PFSK-1 (cell line): Measurements from ENCODE around the gene HPD.

Source experiments
- FOXP2 ChIP-seq: optimal IDR thresholded peaks from 2 replicates; pipeline ENCODE3; 2011; ENCODE audit warnings: borderline replicate concordance, control low read depth, inconsistent platforms; ENCODE audit not compliant: insufficient read depth; ENCODE audit errors: extremely low read length, extremely low read depth
- POLR2AphosphoS5 ChIP-seq: IDR thresholded peaks from 2 replicates; pipeline ENCODE4 v1.6.1; 2012; ENCODE audit warnings: low read depth, mild to moderate bottlenecking, control low read depth, low read length, moderate library complexity
- REST ChIP-seq, 2 experiments: IDR thresholded peaks; 2 replicates each; pipeline versions ENCODE4 v1.6.1 to v1.8.0; 2011 to 2012; ENCODE audit warnings: low read depth in 2 of 2, low read length in 2 of 2, control low read depth in 1 of 2, inconsistent platforms in 1 of 2, mild to moderate bottlenecking in 1 of 2, moderate library complexity in 1 of 2; ENCODE audit not compliant: insufficient read depth in 1 of 2
- SIN3A ChIP-seq: IDR thresholded peaks from 2 replicates; pipeline ENCODE4 v1.6.1; 2012; ENCODE audit warnings: mild to moderate bottlenecking, low read length, moderate library complexity, borderline replicate concordance; ENCODE audit not compliant: insufficient read depth
- TAF1 ChIP-seq: IDR thresholded peaks from 2 replicates; pipeline ENCODE4 v1.6.1; 2012; ENCODE audit warnings: low read length, control low read depth, borderline replicate concordance; ENCODE audit not compliant: insufficient read depth

GRCh38 chr12:121883315-121883660, 24.6 kb upstream of the HPD start:
- TF ChIP-seq FOXP2 (no peak), REST (IDR thresholded peaks at IDR 0.05; ENCODE audit: insufficient read depth in 1 of 2, low read depth in 2 of 2, low read length in 2 of 2) (no peak), TAF1 (no peak), POLR2AphosphoS5 (no peak), SIN3A (no peak)
